RKO (cell line): ENCODE measurements around the gene NRDC.
"Not testable (repeated sequence)": the region's sequence is repeated elsewhere in the genome, so short reads cannot be mapped to it uniquely, and the experiment has no call there.

ENCODE experiments used
- DNase-seq: peaks from one replicate; pipeline ENCODE4 v3.0.0-alpha.2; 2016; ENCODE audit warnings: low spot score

Gene NRDC

GRCh38 chr1:51843948-51844347, 34.6 kb downstream of the NRDC start:
- DNase-seq: no peak

GRCh38 chr1:51842261-51842660, 36.3 kb downstream of the NRDC start:
- no peak for DNase-seq

GRCh38 chr1:51840743-51841461, 37.6 kb downstream of the NRDC start:
- no peak for DNase-seq

- no peak for DNase-seq
Observed at GRCh38 chr1:51840182-51840581, 38.3 kb downstream of the NRDC start.

- DNase-seq: no peak
Observed at GRCh38 chr1:51839094-51839493, 39.4 kb downstream of the NRDC start.

- DNase-seq: no peak
Observed at GRCh38 chr1:51837243-51837642, 41.3 kb downstream of the NRDC start.

GRCh38 chr1:51833700-51834099, 44.8 kb downstream of the NRDC start:
- peak; percentile 38 for DNase-seq

GRCh38 chr1:51829058-51829457, 49.5 kb downstream of the NRDC start:
- DNase-seq: no peak

GRCh38 chr1:51819810-51820209, 58.7 kb downstream of the NRDC start:
- DNase-seq: no peak

GRCh38 chr1:51819021-51819420, 59.5 kb downstream of the NRDC start:
- not testable (repeated sequence) for DNase-seq

- no peak for DNase-seq
Observed at GRCh38 chr1:51818487-51818886, 60.0 kb downstream of the NRDC start.

- DNase-seq: no peak
Observed at GRCh38 chr1:51814513-51814912, 64.0 kb downstream of the NRDC start.

GRCh38 chr1:51799372-51799771, 79.2 kb downstream of the NRDC start:
- DNase-seq: no peak

- no peak for DNase-seq
Observed at GRCh38 chr1:51794868-51795267, 83.7 kb downstream of the NRDC start.

GRCh38 chr1:51794260-51794659, 84.3 kb downstream of the NRDC start:
- DNase-seq: no peak

GRCh38 chr1:51792864-51793263, 85.7 kb downstream of the NRDC start:
- DNase-seq: peak; percentile 60

GRCh38 chr1:51791888-51792287, 86.6 kb downstream of the NRDC start:
- no peak for DNase-seq

GRCh38 chr1:51790385-51790784, 88.1 kb downstream of the NRDC start:
- no peak for DNase-seq

GRCh38 chr1:51789342-51789741, 89.2 kb downstream of the NRDC start:
- DNase-seq: no peak

- no peak for DNase-seq
Observed at GRCh38 chr1:51788938-51789337, 89.6 kb downstream of the NRDC start.

GRCh38 chr1:51784997-51785421, 93.5 kb downstream of the NRDC start:
- DNase-seq: no peak

GRCh38 chr1:51780927-51781326, 97.6 kb downstream of the NRDC start:
- DNase-seq: no peak

- no peak for DNase-seq
Observed at GRCh38 chr1:51776408-51776807, 102.1 kb downstream of the NRDC start.

GRCh38 chr1:51768971-51769588, 109.4 kb downstream of the NRDC start:
- DNase-seq: peak; percentile 79
